ENCODE results near the gene KLRC1. TPM values are rescaled to one million over a fixed set of nuclear protein-coding genes. Genes with fewer than 3 reads are reported as not detected.
"Not testable (repeated sequence)": the region's sequence is repeated elsewhere in the genome, so short reads cannot be mapped to it uniquely, and the experiment has no call there.

Gene KLRC1
- not detected for total RNA-seq

GRCh38 chr12:10453156-10453555, at the start of gene KLRC1:
KLRC1 (minus strand) TSS chr12:10453377; CDS start chr12:10451156, 2,221 bp downstream.
- DNase-seq (ENCODE audit: low spot score in 2 of 2) (no peak), FAIRE-seq (no peak)

- peak; percentile 44 for FAIRE-seq
- no peak for DNase-seq (ENCODE audit: low spot score in 2 of 2)
These were observed 47.9 kb upstream of the KLRC1 start for GRCh38 chr12:10501030-10501429.

- no peak for DNase-seq (ENCODE audit: low spot score in 2 of 2)
- FAIRE-seq = no peak
These were observed 44.9 kb upstream of the KLRC1 start for GRCh38 chr12:10498042-10498441.

- DNase-seq (ENCODE audit: low spot score in 2 of 2) (no peak), FAIRE-seq (no peak)
These were observed 44.4 kb upstream of the KLRC1 start for GRCh38 chr12:10497602-10498001.

- DNase-seq (ENCODE audit: low spot score in 2 of 2) = no peak
- FAIRE-seq = no peak
These were observed 38.6 kb upstream of the KLRC1 start for GRCh38 chr12:10491766-10492165.

- not testable (repeated sequence) for FAIRE-seq
These were observed 34.2 kb upstream of the KLRC1 start for GRCh38 chr12:10487328-10487727.

GRCh38 chr12:10481901-10482300, 28.7 kb upstream of the KLRC1 start:
- not testable (repeated sequence) for DNase-seq (ENCODE audit: low spot score in 2 of 2); FAIRE-seq

More at GRCh38 chr12:10487328-10487727, 34.2 kb upstream of the KLRC1 start:
- DNase-seq (ENCODE audit: low spot score in 2 of 2) = not testable (repeated sequence)

- not testable (repeated sequence) for DNase-seq (ENCODE audit: low spot score in 2 of 2); FAIRE-seq
These were observed 19.6 kb upstream of the KLRC1 start for GRCh38 chr12:10472808-10473207.

GRCh38 chr12:10469701-10470100, 16.5 kb upstream of the KLRC1 start:
- FAIRE-seq (no peak), DNase-seq (ENCODE audit: low spot score in 2 of 2) (no peak)

- FAIRE-seq (no peak), DNase-seq (ENCODE audit: low spot score in 2 of 2) (no peak)
These were observed 13.1 kb upstream of the KLRC1 start for GRCh38 chr12:10466311-10466710.

- DNase-seq (ENCODE audit: low spot score in 2 of 2) (no peak), FAIRE-seq (no peak)
These were observed 4.6 kb upstream of the KLRC1 start for GRCh38 chr12:10457760-10458159.

GRCh38 chr12:10456856-10457255, 3.7 kb upstream of the KLRC1 start:
- DNase-seq (ENCODE audit: low spot score in 2 of 2) = no peak

GRCh38 chr12:10455766-10456165, 2.6 kb upstream of the KLRC1 start:
- peak; percentile 44 for FAIRE-seq

More at GRCh38 chr12:10456856-10457255, 3.7 kb upstream of the KLRC1 start:
- FAIRE-seq = no peak

GRCh38 chr12:10454531-10454930, 1.4 kb upstream of the KLRC1 start:
- FAIRE-seq (no peak), DNase-seq (ENCODE audit: low spot score in 2 of 2) (no peak)

More at GRCh38 chr12:10455766-10456165, 2.6 kb upstream of the KLRC1 start:
- DNase-seq (ENCODE audit: low spot score in 2 of 2) = no peak

GRCh38 chr12:10448236-10448635, 4.9 kb downstream of the KLRC1 start:
- no peak for FAIRE-seq

GRCh38 chr12:10446052-10446451, 7.1 kb downstream of the KLRC1 start:
- DNase-seq (ENCODE audit: low spot score in 2 of 2); FAIRE-seq: not testable (repeated sequence)

More at GRCh38 chr12:10448236-10448635, 4.9 kb downstream of the KLRC1 start:
- no peak for DNase-seq (ENCODE audit: low spot score in 2 of 2)

- not testable (repeated sequence) for FAIRE-seq; DNase-seq (ENCODE audit: low spot score in 2 of 2)
These were observed 12.0 kb downstream of the KLRC1 start for GRCh38 chr12:10441144-10441543.

GRCh38 chr12:10439608-10440274, 13.4 kb downstream of the KLRC1 start:
- not testable (repeated sequence) for DNase-seq (ENCODE audit: low spot score in 2 of 2); FAIRE-seq

GRCh38 chr12:10437601-10438000, 15.6 kb downstream of the KLRC1 start:
- not testable (repeated sequence) for FAIRE-seq; DNase-seq (ENCODE audit: low spot score in 2 of 2)

GRCh38 chr12:10435816-10436215, 17.4 kb downstream of the KLRC1 start, which contains the start of gene KLRC2:
KLRC2 (minus strand) TSS chr12:10436010; CDS start chr12:10435986, 24 bp downstream.
- DNase-seq (ENCODE audit: low spot score in 2 of 2); FAIRE-seq: not testable (repeated sequence)

- FAIRE-seq; DNase-seq (ENCODE audit: low spot score in 2 of 2): not testable (repeated sequence)
These were observed 22.6 kb downstream of the KLRC1 start for GRCh38 chr12:10430623-10431022.

GRCh38 chr12:10425938-10426337, 27.2 kb downstream of the KLRC1 start:
- FAIRE-seq; DNase-seq (ENCODE audit: low spot score in 2 of 2): not testable (repeated sequence)

Measured in frontal cortex (tissue), 4 donors.